Endothelial cell of umbilical vein (primary cell): ENCODE data around the gene MKKS.

Experiments
- EZH2 ChIP-seq: IDR thresholded peaks from 2 replicates; pipeline ENCODE4 v1.6.1; 2012; ENCODE audit warnings: borderline replicate concordance, low read depth, mild to moderate bottlenecking, moderate library complexity, low read length, inconsistent platforms; ENCODE audit not compliant: severe bottlenecking
- MYC ChIP-seq: IDR thresholded peaks from one replicate; pipeline ENCODE4 v1.6.1; 2011; ENCODE audit warnings: mild to moderate bottlenecking, low read depth, low read length
- POLR2A ChIP-seq: IDR thresholded peaks from 2 replicates; pipeline ENCODE4 v1.6.1; 2012; ENCODE audit warnings: low read depth, mild to moderate bottlenecking, control low read depth, low read length
- POLR2AphosphoS5 ChIP-seq: IDR thresholded peaks from 2 replicates; pipeline ENCODE4 v1.6.1; 2012; ENCODE audit warnings: low read depth, mild to moderate bottlenecking, control low read depth, low read length, moderate library complexity; ENCODE audit not compliant: insufficient read depth
- TF ChIP-seq, protein P1 (sequence below), 2 donors: IDR thresholded peaks; 1 replicate in 1 of 2; 2 replicates in 1 of 2; pipeline ENCODE4 v1.5.1; 2011; ENCODE audit warnings: low read length in 2 of 2, mild to moderate bottlenecking in 2 of 2, moderate library complexity in 2 of 2, control low read depth in 1 of 2, inconsistent platforms in 1 of 2, low read depth in 1 of 2; ENCODE audit not compliant: insufficient read depth in 1 of 2; ENCODE audit errors: extremely low read depth in 1 of 2
- TF ChIP-seq, protein P2 (sequence below): IDR thresholded peaks from 2 replicates; pipeline ENCODE4 v1.6.1; 2011; ENCODE audit not compliant: insufficient read depth, insufficient read length

DNA sequence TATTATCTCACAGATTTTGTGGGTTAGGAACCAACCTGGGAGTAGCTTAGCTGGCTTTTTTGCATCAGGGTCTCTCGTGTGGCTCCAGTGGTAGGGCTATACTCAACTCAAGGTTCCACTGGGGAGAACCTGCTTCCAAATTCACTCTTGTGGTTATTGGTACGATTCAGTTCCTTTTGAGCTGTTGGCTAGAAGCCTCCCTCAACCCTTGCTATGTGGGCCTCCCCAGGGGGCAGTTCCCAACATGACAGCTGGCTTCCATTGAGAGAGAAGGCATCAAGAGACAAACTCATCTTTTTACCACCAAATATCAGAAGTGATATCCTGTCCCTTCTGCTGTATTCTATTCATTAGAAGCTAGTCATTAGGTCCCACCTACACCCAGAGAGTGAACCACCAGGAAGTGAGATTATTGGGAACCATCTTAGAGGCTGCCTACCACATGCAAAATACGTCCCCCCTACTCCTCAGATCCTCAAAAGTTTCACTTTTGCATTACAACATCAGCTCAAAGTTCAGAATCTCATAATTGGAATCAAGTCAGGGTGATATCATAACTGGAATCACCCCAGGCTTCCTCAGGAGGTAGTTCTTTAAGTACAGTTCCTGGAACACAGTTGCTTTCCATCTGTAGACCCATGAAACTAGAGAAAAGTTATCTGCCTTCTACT is 30.9 kb downstream of the MKKS start:
- TF ChIP-seq, protein P1, sequence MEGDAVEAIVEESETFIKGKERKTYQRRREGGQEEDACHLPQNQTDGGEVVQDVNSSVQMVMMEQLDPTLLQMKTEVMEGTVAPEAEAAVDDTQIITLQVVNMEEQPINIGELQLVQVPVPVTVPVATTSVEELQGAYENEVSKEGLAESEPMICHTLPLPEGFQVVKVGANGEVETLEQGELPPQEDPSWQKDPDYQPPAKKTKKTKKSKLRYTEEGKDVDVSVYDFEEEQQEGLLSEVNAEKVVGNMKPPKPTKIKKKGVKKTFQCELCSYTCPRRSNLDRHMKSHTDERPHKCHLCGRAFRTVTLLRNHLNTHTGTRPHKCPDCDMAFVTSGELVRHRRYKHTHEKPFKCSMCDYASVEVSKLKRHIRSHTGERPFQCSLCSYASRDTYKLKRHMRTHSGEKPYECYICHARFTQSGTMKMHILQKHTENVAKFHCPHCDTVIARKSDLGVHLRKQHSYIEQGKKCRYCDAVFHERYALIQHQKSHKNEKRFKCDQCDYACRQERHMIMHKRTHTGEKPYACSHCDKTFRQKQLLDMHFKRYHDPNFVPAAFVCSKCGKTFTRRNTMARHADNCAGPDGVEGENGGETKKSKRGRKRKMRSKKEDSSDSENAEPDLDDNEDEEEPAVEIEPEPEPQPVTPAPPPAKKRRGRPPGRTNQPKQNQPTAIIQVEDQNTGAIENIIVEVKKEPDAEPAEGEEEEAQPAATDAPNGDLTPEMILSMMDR (IDR thresholded peaks at IDR 0.05; ENCODE audit: extremely low read depth in 1 of 2, insufficient read depth in 1 of 2, low read depth in 1 of 2, low read length in 2 of 2) = no peak
- TF ChIP-seq MYC (no peak), EZH2 (no peak), POLR2A (no peak), POLR2AphosphoS5 (no peak)
- TF ChIP-seq, protein P2, sequence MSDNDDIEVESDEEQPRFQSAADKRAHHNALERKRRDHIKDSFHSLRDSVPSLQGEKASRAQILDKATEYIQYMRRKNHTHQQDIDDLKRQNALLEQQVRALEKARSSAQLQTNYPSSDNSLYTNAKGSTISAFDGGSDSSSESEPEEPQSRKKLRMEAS = no peak
